ENCODE data around the gene DET1.

GRCh38 chr15:88571852-88572259 is 25.4 kb upstream of the DET1 start:
- TF ChIP-seq, protein P1, sequence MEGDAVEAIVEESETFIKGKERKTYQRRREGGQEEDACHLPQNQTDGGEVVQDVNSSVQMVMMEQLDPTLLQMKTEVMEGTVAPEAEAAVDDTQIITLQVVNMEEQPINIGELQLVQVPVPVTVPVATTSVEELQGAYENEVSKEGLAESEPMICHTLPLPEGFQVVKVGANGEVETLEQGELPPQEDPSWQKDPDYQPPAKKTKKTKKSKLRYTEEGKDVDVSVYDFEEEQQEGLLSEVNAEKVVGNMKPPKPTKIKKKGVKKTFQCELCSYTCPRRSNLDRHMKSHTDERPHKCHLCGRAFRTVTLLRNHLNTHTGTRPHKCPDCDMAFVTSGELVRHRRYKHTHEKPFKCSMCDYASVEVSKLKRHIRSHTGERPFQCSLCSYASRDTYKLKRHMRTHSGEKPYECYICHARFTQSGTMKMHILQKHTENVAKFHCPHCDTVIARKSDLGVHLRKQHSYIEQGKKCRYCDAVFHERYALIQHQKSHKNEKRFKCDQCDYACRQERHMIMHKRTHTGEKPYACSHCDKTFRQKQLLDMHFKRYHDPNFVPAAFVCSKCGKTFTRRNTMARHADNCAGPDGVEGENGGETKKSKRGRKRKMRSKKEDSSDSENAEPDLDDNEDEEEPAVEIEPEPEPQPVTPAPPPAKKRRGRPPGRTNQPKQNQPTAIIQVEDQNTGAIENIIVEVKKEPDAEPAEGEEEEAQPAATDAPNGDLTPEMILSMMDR (IDR thresholded peaks at IDR 0.05), result no peak
- TF ChIP-seq POLR2A (IDR thresholded peaks at IDR 0.05), result no peak

Measured in prostate gland (tissue), 2 donors.